ES-I3 (cell line): ENCODE data around the gene HDHD2.

Experiments
- H3K36me3 ChIP-seq: 2 replicates; pipeline ENCODE4 v1.6.1; 2013; ENCODE audit warnings: mild to moderate bottlenecking, low read length, control low read depth, moderate library complexity; ENCODE audit not compliant: insufficient read depth
- H3K4me1 ChIP-seq: 2 replicates; pipeline ENCODE4 v1.6.1; 2013; ENCODE audit warnings: mild to moderate bottlenecking, control low read depth, low read length; ENCODE audit not compliant: insufficient read depth
- H3K9ac ChIP-seq: 2 replicates; pipeline ENCODE4 v1.6.1; 2013; ENCODE audit warnings: low read depth, mild to moderate bottlenecking, low read length, moderate library complexity
- H3K9me3 ChIP-seq: 2 replicates; pipeline ENCODE4 v1.6.1; 2013; ENCODE audit warnings: mild to moderate bottlenecking, low read length, moderate library complexity; ENCODE audit not compliant: control insufficient read depth, insufficient read depth

The HDHD2 gene

GRCh38 chr18:47063096-47063495 is 87.2 kb downstream of the HDHD2 start:
- no peaks in the 10 kb centered on the region for H3K4me1 ChIP-seq
- no peaks in the 10 kb centered on the region for H3K9me3 ChIP-seq
- H3K36me3 ChIP-seq: no peaks in the 10 kb centered on the region
- no peak overlapping the region for H3K9ac ChIP-seq

GRCh38 chr18:47062471-47062870 is 87.8 kb downstream of the HDHD2 start:
- no peaks in the 10 kb centered on the region for H3K4me1 ChIP-seq
- no peaks in the 10 kb centered on the region for H3K9me3 ChIP-seq
- H3K36me3 ChIP-seq: no peaks in the 10 kb centered on the region
- no peak overlapping the region for H3K9ac ChIP-seq
